Activated T-cell treated with anti-CD3 and anti-CD28 coated beads, Interleukin-2, amount 50 U/mL, for 48 hours (primary cell): Measurements from ENCODE around the gene PPP1R8.

Experiments
- DNase-seq, 2 experiments: peaks; one replicate each; pipeline ENCODE4 v3.0.0-alpha.2; 2020

The PPP1R8 gene

DNA sequence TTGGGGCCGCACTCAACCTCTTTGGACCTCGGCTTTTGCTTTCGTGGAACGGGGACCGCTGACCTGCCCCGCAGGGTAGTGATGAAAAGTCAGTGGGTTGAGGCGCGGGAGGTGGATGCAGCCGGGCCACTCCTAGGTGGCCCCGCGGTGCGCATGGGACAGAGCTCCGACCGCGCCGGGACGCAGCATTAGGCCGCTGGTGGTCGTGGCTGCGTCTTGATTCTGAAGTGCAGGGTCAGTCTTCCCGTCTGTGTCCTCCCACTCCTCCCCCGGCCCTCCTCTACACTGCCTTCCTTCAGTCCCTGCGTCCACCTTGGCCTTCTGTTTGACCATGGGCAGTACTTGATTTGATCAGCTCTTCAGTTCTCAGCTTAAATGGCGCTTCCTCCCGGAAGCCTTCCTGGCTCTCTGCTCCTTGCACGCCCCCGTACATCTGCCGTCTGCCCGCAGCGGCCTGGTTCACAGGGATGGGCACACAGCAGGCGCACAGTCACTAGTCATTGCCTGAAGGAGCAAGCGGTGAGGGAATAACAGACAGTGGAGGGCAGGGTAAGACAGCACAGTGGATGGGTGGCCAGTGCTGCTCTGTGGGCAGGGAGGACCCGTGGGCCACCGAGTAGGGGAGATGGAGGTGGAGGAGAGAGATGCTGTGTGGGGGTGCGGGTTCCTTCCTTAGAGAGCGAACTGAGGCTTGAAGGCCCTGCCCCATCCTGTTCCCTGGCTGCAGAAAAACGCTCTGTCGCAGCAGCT is 42.4 kb downstream of the PPP1R8 start:
- peak; percentile 70 to 72 for DNase-seq

DNA sequence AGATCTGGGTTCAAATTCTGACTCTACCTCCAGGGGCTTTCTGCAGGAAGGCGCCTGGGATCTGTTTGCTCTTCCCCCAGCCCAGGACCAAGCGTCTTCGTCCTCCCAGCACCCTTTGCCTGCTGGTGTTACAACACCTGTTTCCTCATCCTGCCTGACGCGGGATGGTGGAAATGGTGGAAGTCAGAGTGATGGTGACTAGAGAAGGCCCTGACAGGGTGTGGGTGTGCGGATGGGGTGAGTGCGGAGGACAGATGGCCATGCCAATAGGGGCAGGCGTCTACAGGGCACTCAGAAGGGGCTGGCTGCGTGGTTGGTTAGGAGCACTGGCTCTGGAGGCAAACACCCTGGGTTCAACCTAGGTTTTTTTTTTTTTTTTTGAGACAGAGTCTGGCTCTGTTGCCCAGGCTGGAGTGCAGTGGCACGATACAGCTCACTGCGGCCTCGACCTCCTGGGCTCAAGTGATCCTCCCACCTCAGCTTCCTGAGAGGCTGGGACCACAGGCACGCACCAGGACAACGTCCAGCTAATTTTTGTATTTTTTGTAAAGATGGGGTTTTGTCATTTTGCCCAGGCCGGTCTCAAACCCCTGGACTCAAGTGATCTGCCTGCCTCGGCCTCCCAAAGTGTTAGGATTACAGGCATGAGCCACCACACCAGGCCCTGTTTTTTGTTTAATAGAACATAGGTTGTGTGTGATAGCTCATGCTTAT is 43.2 kb downstream of the PPP1R8 start:
- DNase-seq, result no peak

DNA sequence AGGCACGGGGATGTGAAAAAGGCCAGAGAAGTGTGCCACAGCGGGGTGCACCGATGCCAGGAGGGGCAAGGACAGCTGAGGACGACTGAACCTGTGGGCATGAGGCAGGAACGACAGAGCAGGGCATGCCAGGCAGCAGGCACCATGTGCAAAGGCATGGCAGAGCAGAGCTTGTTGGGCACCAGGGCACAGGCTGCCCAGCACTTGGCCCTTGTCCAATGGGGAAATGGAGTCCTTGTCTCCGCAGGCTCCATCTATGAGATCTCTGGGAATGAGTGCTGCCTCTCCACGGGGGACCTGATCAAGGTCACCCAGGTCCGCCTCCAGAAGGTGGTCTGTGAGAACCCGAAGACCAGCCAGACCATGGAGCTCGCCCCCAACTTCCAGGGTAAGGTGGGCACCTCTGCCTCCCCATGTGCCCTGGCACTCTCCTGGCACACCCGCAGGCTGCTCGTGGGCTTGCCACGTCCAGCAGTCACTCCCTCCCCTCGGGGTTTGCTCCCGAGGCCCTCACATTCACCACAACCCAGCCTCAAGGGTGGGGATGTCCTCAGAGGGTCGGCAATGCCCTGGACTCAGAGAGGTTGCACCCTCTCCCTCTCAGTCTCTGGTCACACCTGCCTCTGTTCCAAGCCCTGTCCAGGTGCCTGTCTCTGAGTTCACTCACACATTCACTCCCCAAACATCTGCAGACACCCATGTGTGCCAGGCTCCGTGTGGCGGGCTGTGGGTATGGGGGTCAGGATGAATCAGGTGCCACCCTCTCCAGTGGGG is 45.9 kb downstream of the PPP1R8 start:
- no peak for DNase-seq

DNA sequence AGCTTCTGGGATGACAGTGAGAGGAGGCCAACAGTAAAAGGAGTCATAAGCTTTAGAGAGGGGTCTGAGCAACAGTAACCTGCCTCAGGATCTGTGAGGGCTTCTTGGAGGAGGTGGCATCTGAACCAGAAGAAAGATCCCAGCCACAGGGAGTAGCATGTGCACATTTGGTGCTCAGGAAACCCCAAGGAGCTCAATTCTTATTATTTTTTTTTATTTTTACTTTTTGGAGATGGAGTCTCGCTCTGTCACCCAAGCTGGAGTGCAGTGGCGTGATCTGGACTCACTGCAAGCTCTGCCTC is 46.5 kb downstream of the PPP1R8 start:
- DNase-seq, result no peak

DNA sequence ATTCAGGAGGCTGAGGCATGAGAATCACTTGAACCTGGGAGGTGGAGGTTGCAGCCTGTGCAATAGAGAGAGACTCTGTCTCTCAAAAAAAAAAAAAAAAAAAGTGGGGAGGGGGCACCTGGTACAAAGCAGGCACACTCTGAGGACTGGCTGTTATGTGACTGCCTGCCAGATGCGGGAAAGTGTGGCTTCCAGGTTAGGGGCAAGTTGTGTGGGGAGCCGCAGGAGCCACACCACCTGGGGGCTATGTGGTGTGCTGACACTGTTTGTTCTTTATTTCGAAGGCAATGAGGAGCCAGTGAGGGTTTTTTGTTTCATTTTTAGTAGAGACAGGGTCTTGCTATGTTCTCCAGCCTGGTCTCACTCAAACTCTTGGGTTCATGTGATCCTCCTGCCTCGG is 47.5 kb downstream of the PPP1R8 start:
- DNase-seq, result no peak

DNA sequence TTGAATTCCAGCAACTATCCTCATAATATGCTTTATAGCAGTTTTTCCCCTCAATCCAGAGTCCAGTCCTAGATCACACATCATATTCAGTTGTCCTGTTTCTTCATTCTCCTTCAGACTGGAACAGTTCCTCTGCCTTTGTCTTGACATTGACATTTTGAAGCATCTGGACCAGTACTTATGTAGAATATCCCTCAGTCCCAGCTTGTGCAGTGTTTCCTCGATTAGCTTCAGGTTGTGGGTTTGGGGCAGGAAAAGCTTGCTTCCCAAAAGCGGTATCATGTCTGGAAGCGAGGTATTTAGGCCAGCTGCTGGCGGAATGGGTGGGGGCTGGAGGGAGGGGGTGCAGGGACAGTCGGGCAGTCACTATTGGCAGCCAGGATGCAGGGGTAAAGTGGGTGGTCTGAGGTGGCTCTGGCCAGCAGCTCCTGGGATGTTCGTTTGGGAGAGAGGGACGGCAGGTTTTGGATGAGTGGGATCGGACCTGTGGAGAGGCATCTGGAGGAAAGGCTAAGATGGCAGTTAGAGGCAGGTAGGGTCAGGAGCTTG is 48.3 kb downstream of the PPP1R8 start:
- no peak for DNase-seq

DNA sequence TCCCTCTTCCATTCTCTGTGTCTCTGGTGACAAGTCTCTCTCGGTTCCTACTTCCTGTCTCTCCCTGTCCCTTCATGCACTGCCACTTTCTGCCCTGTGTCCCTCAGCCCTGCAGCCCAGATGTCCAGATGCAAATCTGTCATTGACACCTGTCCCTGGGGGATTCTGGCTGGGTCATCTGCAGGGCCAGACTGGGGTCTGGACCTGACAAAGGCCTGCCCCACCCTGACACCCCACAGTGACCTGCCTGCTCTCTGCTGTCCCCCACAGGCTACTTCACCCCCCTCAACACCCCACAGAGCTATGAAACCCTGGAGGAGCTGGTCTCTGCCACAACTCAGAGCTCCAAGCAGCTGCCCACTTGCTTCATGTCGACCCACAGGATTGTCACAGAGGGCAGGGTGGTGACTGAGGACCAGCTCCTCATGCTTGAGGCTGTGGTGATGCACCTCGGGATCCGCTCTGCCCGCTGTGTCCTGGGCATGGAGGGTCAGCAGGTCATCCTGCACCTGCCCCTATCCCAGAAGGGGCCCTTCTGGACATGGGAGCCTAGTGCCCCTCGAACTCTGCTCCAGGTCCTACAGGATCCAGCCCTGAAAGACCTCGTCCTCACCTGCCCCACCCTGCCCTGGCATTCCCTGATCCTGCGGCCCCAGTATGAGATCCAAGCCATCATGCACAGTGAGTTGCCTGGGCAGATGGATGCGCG is 48.9 kb downstream of the PPP1R8 start:
- DNase-seq, result no peak

DNA sequence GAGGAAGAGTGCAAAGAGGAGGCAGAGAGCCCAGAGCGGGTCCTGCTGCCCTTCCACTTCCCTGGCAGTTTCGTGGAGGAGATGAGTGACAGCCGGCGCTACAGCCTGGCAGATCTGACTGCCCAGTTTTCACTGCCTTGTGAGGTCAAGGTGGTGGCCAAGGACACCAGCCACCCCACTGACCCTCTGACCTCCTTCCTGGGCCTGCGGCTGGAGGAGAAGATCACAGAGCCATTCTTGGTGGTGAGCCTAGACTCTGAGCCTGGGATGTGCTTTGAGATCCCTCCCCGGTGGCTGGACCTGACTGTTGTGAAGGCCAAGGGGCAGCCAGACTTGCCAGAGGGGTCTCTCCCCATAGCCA is 51.9 kb downstream of the PPP1R8 start:
- no peak for DNase-seq

DNA sequence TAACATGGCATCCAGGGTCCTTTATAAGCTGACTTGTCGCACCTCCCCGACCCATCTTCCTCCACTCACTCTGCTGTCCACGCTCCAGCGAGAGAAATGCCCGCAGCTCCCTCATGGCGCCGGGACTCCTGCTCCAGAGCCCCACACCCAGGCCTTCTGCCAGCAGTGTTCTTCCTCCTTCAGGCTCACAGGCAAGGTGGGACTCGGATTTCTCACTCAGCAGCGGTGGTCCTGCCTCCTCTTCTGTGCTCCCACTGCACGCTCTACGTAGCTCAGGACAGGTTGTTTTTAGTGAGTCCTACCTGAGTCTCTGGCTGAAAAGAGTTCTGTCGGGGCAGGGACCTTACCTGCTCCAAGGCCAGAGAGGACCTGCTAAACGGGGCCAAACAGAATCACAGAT is 53.0 kb downstream of the PPP1R8 start:
- DNase-seq, result no peak

DNA sequence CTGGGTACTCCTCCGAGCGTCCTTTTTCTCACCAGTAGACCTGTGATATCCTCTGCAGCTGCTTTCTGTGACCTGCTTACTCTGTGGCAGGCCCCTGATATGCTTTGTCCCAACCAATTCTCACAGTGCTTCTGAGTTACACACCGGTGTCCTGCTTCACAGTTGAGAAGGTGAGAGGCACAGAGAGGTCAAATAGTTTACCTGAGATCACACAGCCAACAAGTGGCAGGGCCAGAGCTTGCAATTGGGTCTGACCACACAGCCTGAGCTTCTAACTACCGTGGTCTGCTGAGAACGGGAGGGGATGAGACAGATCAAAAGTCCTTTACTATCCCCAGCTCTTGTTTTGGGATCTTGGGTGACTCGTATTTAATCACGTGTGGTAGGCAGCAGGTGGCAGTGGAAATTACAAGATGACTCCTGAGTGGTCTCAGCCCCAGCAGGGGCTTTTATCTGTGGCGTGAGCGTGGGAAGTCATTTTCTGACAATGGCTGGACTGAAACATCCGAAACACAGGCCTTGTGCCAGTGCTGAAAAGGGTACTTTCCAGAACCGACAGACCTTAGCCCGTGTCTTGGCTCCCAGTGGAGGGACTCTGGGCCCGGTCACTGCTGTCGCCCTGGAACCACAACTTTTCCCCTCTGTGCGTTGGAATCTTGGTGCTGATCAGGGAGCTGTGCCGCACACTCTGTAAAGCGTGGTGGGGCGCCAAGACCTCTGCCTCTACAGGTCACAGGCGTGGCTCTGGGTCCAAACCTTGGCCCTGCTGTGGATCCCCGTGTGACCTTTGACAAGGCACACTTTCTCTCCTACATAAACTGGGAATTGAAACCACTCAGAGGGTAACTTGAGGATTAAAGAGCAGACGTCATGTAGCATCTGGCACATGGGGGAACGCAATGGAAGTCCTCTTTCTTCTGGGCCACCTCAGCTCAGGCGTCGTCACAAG is 53.7 kb downstream of the PPP1R8 start:
- DNase-seq, result peak in 1 of 2 experiments; percentile 44

DNA sequence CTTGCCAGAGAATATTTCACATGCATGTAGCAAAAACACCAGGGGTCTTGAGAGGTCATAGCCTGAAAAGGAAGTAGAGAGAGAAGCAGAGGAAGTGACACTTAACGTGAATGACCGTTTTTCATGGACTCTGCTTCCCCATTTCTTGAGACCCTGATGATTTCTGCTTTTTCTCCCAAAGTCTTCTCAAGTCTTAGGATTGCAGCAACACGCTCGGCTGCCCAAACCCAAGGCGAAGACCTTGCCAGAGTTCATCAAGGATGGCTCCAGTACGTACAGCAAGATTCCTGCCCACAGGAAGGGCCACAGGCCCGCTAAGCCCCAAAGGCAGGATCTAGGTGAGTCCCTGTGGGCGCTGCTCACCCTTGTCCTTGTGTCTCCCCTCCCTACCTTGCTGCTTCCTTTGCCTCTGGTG is 54.5 kb downstream of the PPP1R8 start:
- DNase-seq, result no peak

DNA sequence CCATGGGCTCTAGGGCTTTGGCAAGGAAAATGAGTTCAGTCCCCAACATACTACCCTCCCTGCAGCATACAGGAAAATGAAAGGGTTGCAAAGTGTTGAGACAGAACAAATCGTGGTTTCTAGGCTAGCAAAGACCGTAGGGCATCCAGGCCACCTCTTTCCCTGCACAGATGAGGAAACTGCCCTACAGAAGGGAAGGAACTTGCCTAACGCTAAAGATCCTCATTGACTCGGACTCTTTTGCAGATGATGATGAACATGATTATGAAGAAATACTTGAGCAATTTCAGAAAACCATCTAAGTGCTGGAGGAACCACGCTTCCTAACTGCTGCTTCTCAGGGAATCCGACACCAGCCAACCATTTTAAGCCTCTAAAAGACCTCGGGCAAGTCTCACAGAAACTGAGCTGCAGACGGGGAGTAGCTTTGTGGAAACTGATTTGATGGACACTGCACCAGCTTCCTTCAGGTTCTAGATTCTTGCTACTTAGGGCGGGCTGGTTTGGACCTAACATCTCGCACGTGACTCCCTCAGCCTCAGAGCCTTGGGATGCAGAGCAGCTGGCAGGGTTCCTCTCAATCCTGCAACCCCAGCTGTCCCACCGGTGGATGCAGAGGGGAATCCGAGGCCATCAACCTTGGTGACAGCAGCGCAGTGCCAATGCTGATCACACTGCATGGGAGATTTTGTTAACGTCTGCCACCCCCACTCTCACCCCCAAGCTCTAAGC is 55.2 kb downstream of the PPP1R8 start:
- DNase-seq, result no peak

DNA sequence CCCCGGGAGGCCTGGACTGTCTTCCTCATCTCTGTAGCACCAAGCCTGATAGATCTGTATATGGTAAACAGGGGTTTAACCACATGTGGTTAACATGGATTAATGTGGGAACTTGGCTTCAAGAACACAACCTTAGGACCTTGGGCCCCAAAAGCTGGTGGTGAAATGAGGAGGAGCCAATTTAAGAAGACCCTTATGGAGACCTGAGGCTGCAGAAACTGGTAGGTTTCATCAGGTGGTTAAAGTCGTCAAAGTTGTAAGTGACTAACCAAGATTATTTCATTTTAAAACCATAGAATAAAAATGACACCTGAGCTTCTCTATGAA is 55.7 kb downstream of the PPP1R8 start:
- DNase-seq, result peak in 1 of 2 experiments; percentile 32

DNA sequence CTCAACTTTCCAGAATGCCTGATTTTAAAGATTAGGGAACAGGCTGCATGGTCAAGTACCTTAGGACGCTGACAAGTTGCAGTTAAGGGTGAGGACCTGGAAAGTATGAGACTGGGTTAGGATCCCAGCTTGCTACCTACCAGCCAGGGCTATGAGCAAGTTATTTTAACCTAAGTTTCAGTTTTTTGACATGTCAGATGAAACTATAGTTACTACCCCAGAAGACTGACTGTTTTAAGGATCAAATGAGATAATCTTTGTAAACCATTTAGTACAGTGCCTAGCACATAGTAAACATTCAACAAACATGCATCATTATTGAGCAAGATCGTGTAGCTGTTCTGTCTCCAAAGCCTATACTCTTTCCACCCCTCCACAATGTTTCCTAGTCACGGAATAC is 56.2 kb downstream of the PPP1R8 start:
- DNase-seq, result peak in 1 of 2 experiments; percentile 44

DNA sequence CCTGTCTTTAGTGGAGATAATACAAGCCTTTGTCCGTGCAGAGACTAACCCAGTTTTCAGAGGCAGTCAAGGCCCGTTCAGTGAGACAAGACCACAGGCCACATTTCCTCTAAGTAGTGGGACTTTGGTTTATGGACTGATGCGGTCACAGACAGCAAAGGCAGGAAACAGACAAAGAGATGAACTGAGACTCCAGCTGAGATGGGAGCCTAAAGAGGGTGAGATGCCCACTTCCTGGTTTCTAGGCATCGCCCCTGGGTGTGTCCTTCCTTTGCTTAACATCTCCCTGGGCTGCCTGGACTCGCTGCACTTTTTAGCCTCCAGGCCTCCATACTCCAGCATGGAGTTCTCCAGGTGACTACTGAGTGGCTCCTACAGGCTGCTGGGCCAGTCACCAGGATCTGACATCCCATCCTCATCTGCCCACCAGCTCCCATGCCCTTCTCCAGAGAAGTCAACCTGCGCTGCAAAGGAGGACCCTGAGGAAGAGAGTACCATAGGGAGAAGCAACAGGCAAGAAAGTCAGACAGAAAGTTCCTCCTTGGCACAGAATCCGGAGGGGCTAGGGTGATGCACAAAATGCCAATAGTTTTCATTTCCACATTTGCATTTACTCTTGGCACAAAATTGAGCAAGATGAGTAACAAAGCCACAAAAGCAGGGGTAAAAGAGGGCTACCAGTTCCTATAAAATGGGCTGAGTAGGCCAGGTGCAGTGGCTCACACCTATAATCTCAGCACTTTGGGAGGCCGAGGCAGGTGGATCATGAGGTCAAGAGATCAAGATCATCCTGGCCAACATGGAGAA is 56.8 kb downstream of the PPP1R8 start:
- DNase-seq, result peak in 1 of 2 experiments; percentile 35

DNA sequence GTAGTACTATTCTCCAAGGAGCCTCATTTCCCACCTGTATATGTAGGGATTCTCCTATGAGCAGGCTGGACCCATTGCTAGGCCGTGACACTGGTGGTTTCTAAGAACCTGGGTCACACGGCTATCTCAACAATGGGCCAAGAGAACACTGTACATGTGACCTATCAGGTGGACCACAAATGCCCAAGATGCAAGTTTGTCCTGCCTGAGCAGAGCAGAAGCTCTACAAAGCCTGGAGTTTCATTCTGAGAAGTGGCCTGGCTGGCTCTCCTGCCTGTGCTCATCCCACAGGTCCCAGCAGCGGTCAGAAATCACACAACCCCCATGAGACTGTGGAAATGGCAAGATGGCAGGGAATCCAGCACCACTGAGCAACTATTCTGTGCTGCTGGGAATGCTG is 58.9 kb downstream of the PPP1R8 start:
- no peak for DNase-seq

DNA sequence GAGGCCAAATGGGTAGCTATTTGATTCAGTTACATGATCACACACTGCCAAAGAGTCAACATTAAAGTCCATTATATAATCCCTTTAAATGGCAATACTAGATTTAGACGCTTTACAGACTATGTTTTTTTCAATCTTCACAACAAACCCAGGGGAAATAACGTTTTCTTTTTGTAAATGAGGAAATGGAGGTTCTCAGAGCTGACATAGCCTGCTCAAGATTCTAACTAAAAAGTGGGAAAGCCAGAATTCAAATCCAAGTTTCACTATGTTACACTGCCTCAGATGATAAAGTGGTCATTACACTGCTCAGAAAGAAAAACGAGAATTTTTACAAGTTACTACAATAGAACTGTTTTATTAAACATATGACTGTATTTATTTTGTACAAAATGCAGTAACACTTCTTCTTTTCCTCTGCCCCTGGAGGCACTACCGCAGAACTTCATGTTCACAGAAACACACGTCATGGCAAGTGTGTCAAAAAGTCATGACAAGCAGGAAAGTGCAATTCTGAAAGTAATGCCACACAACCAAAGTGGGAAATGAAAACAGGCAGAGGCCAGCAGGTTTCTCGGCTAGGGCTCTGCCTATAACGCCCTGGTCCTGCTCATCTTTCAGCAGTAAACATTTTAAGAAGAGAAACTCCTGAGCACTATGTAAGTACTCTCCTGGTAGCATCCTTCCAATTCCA is 60.8 kb downstream of the PPP1R8 start:
- no peak for DNase-seq

DNA sequence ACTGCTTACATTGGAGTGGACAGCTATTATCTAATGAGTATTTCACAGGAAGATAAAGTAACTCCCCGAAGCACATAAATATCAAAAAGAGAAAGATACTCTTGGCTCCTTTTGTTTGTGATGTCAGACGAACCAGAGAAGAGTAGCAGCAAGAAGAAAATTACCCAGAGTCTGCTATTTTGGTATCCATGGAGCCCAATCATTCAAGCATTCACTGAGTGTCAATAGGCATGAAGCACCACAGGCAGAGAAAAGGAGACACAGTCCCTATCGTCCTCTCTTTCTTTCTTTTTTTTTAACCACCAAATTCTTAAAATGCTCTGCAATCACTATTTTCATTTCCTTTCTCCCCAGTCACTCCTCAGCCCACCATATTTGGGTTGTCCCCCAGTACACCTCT is 63.9 kb downstream of the PPP1R8 start:
- DNase-seq, result no peak
